Measurements from ENCODE around the gene DCC. TPM values are rescaled to one million over a fixed set of nuclear protein-coding genes. Genes with fewer than 3 reads are reported as not detected.

The DCC gene
- total and polyA plus RNA-seq, 9 of the 15 experiments (the other 6 are each of a cell fraction or from before 2014, with no cell fraction given), result not detected

- no peak for TF ChIP-seq ZNF395 (CRISPR knock-in tag; IDR thresholded peaks at IDR 0.05)
- no peak for TF ChIP-seq ZNF76 (CRISPR knock-in tag; IDR thresholded peaks at IDR 0.05; ENCODE audit: borderline replicate concordance)
- no peak for TF ChIP-seq ZNF184 (CRISPR knock-in tag; IDR thresholded peaks at IDR 0.05)
Measured at GRCh38 chr18:52812834-52813233, 472.8 kb downstream of the DCC start (continued).

GRCh38 chr18:52813635-52814416 is 473.8 kb downstream of the DCC start:
- Histone ChIP-seq H3K36me3 (ENCODE audit: control insufficient read depth, insufficient read depth, low read length) (no peaks in the 10 kb centered on the region), H3K9me3 (replicated peaks; ENCODE audit: control insufficient read depth, insufficient read depth, low read depth, low read length) (no peaks in the 10 kb centered on the region), H3K27me3 (ENCODE audit: control insufficient read depth in 2 of 2, insufficient read depth in 2 of 2, low read length in 2 of 2) (no peaks in the 10 kb centered on the region), H4K20me1 (replicated peaks; ENCODE audit: control insufficient read depth, insufficient read depth, low read length) (no peaks in the 10 kb centered on the region), H3K4me1 (replicated peaks in 1 of 2; ENCODE audit: control insufficient read depth in 2 of 2, insufficient read depth in 2 of 2, low read length in 2 of 2) (no peaks in the 10 kb centered on the region), H3K9me1 (ENCODE audit: control insufficient read depth, insufficient read depth, low read length) (no peaks in the 10 kb centered on the region), H3K4me2 (ENCODE audit: insufficient read depth, low read length) (no peak overlapping the region), H2AFZ (ENCODE audit: low read depth, low read length) (no peak overlapping the region), H3K27ac (ENCODE audit: extremely low read depth, low read depth, low read length) (no peak overlapping the region), H3K79me2 (ENCODE audit: control insufficient read depth, insufficient read depth, low read length) (no peaks in the 10 kb centered on the region), H3K4me3 (no peak overlapping the region), H3K9ac (ENCODE audit: insufficient read depth in 1 of 2, low read depth in 2 of 2, low read length in 2 of 2) (no peak overlapping the region)
- intact Hi-C loops (cut with micrococcal nuclease), result no loop called here
- CTCF ChIA-PET (ENCODE audit: low intra/inter-chr PET ratio), result no interaction called here
- DNase-seq (ENCODE audit: extremely low read depth in 1 of 4, low spot score in 3 of 4), result no peak
- BruUV-seq (replicated peaks), result no TSS peak
- no peak for ATAC-seq
- POLR2A ChIA-PET, result no interaction called here
- 0% methylated on average over 1 of the region's 1 CpG for WGBS (ENCODE audit: insufficient coverage, low coverage, missing lambda C conversion rate)
- in situ Hi-C loops (cut with MboI), result no loop called here
- no peak for FAIRE-seq
- TF ChIP-seq ZNF444 (CRISPR knock-in tag; IDR thresholded peaks at IDR 0.05), result no peak
- no peak for TF ChIP-seq FOXJ2 (tag; IDR thresholded peaks at IDR 0.05)
- TF ChIP-seq ZNF561 (CRISPR knock-in tag; conservative IDR thresholded peaks at IDR 0.05), result no peak
- TF ChIP-seq STAT5B (CRISPR knock-in tag; IDR thresholded peaks at IDR 0.05), result no peak
- TF ChIP-seq ZNF785 (CRISPR knock-in tag; IDR thresholded peaks at IDR 0.05), result no peak
- TF ChIP-seq ZNF449 (CRISPR knock-in tag; IDR thresholded peaks at IDR 0.05), result no peak
- TF ChIP-seq MXI1 (IDR thresholded peaks at IDR 0.05; ENCODE audit: low read depth, low read length), result no peak
- TF ChIP-seq CSDE1 (IDR thresholded peaks at IDR 0.05), result no peak
- TF ChIP-seq RBM22 (IDR thresholded peaks at IDR 0.05; ENCODE audit: low read depth, low read length, poor library complexity, severe bottlenecking), result no peak
- TF ChIP-seq NR2C2 (CRISPR knock-in tag; IDR thresholded peaks at IDR 0.05), result no peak
- no peak for TF ChIP-seq NR2C2 (tag; IDR thresholded peaks at IDR 0.05)
- no peak for TF ChIP-seq HMG20B (CRISPR knock-in tag; IDR thresholded peaks at IDR 0.05)
- TF ChIP-seq HNRNPL (IDR thresholded peaks at IDR 0.05; ENCODE audit: low read depth, low read length), result no peak
- no peak for TF ChIP-seq SAP30 (IDR thresholded peaks at IDR 0.05; ENCODE audit: borderline replicate concordance, insufficient read depth, low read depth, low read length, poor library complexity, severe bottlenecking)
- TF ChIP-seq RBBP5 (IDR thresholded peaks at IDR 0.05; ENCODE audit: borderline replicate concordance, insufficient read depth, low read length, poor library complexity, severe bottlenecking), result no peak
- no peak for TF ChIP-seq ZFP30 (CRISPR knock-in tag; IDR thresholded peaks at IDR 0.05; ENCODE audit: borderline replicate concordance)
- no peak for TF ChIP-seq ARNT (IDR thresholded peaks at IDR 0.05)

Data from K562 (cell line).